ENCODE measurements around the gene CCDC89.

DNA sequence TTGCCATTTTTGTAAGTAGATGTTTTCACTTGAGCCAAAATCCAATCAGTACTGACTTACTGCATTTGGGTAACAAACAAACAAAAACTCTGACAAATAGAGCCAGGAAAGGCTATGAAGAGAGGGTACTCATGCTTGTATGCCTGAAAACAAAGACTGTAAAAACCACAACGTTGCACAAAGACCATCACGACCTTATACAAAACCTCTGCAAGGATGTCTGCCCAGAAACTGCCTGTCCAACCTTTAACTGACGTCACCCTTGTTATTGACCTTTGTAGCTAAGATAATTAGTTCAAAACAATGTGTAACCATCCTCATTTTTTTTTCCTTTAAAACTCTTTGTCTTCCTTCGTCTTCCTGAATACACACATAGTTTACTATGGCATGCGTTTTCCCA is 20.3 kb downstream of the CCDC89 start:
- TF ChIP-seq, protein P1, sequence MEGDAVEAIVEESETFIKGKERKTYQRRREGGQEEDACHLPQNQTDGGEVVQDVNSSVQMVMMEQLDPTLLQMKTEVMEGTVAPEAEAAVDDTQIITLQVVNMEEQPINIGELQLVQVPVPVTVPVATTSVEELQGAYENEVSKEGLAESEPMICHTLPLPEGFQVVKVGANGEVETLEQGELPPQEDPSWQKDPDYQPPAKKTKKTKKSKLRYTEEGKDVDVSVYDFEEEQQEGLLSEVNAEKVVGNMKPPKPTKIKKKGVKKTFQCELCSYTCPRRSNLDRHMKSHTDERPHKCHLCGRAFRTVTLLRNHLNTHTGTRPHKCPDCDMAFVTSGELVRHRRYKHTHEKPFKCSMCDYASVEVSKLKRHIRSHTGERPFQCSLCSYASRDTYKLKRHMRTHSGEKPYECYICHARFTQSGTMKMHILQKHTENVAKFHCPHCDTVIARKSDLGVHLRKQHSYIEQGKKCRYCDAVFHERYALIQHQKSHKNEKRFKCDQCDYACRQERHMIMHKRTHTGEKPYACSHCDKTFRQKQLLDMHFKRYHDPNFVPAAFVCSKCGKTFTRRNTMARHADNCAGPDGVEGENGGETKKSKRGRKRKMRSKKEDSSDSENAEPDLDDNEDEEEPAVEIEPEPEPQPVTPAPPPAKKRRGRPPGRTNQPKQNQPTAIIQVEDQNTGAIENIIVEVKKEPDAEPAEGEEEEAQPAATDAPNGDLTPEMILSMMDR (IDR thresholded peaks at IDR 0.05) = no peak
- no peak for TF ChIP-seq POLR2AphosphoS5 (IDR thresholded peaks at IDR 0.05)

Data from stomach (tissue), 4 donors.